GM12875 (cell line): ENCODE results near the gene GJC2.

Experiments used
- H3K4me3 ChIP-seq: one replicate; pipeline ENCODE4 v1.5.1; 2011; ENCODE audit warnings: low read depth, low read length, control low read depth
- CTCF ChIP-seq: IDR thresholded peaks from 2 replicates; pipeline ENCODE4 v1.5.1; 2011; ENCODE audit warnings: low read depth, mild to moderate bottlenecking, control low read depth, inconsistent platforms, low read length, moderate library complexity, borderline replicate concordance; ENCODE audit not compliant: insufficient read depth

GJC2 gene

GRCh38 chr1:228105270-228105995 is 44.3 kb upstream of the GJC2 start:
- TF ChIP-seq CTCF = no peak
- H3K4me3 ChIP-seq = no peak overlapping the region

- no peak for TF ChIP-seq CTCF
- H3K4me3 ChIP-seq = no peak overlapping the region
These were observed 43.5 kb upstream of the GJC2 start for GRCh38 chr1:228105996-228106799.

- no peak overlapping the region for H3K4me3 ChIP-seq
- no peak for TF ChIP-seq CTCF
These were observed 43.0 kb upstream of the GJC2 start for GRCh38 chr1:228106800-228107054.

- no peak for TF ChIP-seq CTCF
- H3K4me3 ChIP-seq = no peak overlapping the region
These were observed 42.1 kb upstream of the GJC2 start for GRCh38 chr1:228107636-228108035.

- no peak for TF ChIP-seq CTCF
- H3K4me3 ChIP-seq = peak overlapping the region; percentile 76
These were observed 41.6 kb upstream of the GJC2 start for GRCh38 chr1:228108055-228108690.

GRCh38 chr1:228108742-228109072 is 41.0 kb upstream of the GJC2 start:
- no peak for TF ChIP-seq CTCF

More at GRCh38 chr1:228108742-228109072, 41.0 kb upstream of the GJC2 start:
- H3K4me3 ChIP-seq = peak overlapping the region; percentile 76
